Naive thymus-derived CD4-positive, alpha-beta T cell (primary cell): ENCODE data around the gene RALBP1. TPM values are rescaled to one million over a fixed set of nuclear protein-coding genes. Genes with fewer than 3 reads are reported as not detected.

Experiments
- ATAC-seq: fragments of 150-1000 bp; cut with Tn5 transposase; 2 replicates; pipeline ENCODE4 v1.10.0; 2021; ENCODE audit warnings: mild to moderate bottlenecking, moderate library complexity
- CTCF ChIA-PET: fragments of 350-600 bp; sonication (Branson Sonifier 250); formaldehyde crosslinking; loops from one replicate; lab custom pipeline; 2021; ENCODE audit warnings: antibody characterized with exemption; lab: Charles Lee
- POLR2A ChIA-PET: fragments of 350-600 bp; sonication (Branson Sonifier 250); formaldehyde crosslinking; loops from one replicate; lab custom pipeline; 2021; ENCODE audit warnings: antibody characterized with exemption, inconsistent platforms; lab: Charles Lee
- DNase-seq, 9 donors: peaks; one replicate each; pipeline versions ENCODE4 v3.0.0 to v3.0.0-alpha.2; 2020 to 2022; ENCODE audit warnings: mixed read lengths in 1 of 9
- H3K27ac ChIP-seq: one replicate; pipeline ENCODE4 v1.7.0; 2013; ENCODE audit warnings: mild to moderate bottlenecking, low read depth, low read length, moderate library complexity
- H3K27me3 ChIP-seq, 2 donors: one replicate each; pipeline ENCODE4 v1.7.0; 2013; ENCODE audit warnings: low read length in 2 of 2, mild to moderate bottlenecking in 2 of 2, moderate library complexity in 2 of 2; ENCODE audit not compliant: control insufficient read depth in 2 of 2, insufficient read depth in 2 of 2
- H3K36me3 ChIP-seq, 3 experiments: 1 replicate in 2 of 3; 2 replicates in 1 of 3; pipeline ENCODE4 v1.7.0; 2013; ENCODE audit warnings: low read length in 3 of 3, mild to moderate bottlenecking in 3 of 3, moderate library complexity in 1 of 3; ENCODE audit not compliant: insufficient read depth in 3 of 3, control insufficient read depth in 2 of 3
- H3K4me1 ChIP-seq, 2 donors: one replicate each; pipeline ENCODE4 v1.7.0; 2013; ENCODE audit warnings: low read length in 2 of 2, mild to moderate bottlenecking in 2 of 2, moderate library complexity in 1 of 2; ENCODE audit not compliant: control insufficient read depth in 2 of 2, insufficient read depth in 2 of 2
- H3K4me3 ChIP-seq: 2 replicates; pipeline ENCODE4 v1.7.0; 2013; ENCODE audit warnings: mild to moderate bottlenecking, low read length
- H3K9me3 ChIP-seq, 3 experiments: 1 replicate in 2 of 3; 2 replicates in 1 of 3; pipeline ENCODE4 v1.7.0; 2013; ENCODE audit warnings: low read length in 3 of 3; ENCODE audit not compliant: control insufficient read depth in 2 of 3
- H3K27ac Mint-ChIP-seq, 9 donors: one replicate each; pipeline ENCODE4 v1.8.0; 2020 to 2022; ENCODE audit warnings: mixed read lengths in 9 of 9, mild to moderate bottlenecking in 8 of 9, moderate library complexity in 5 of 9, inconsistent platforms in 2 of 9
- H3K27me3 Mint-ChIP-seq, 5 donors: one replicate each; pipeline ENCODE4 v1.8.0; 2021 to 2022; ENCODE audit warnings: mixed read lengths in 5 of 5, mild to moderate bottlenecking in 1 of 5
- H3K36me3 Mint-ChIP-seq, 5 donors: one replicate each; pipeline ENCODE4 v1.8.0; 2020 to 2022; ENCODE audit warnings: mixed read lengths in 5 of 5, mild to moderate bottlenecking in 3 of 5, inconsistent platforms in 1 of 5
- H3K4me1 Mint-ChIP-seq, 7 donors: one replicate each; pipeline ENCODE4 v1.8.0; 2020 to 2022; ENCODE audit warnings: mixed read lengths in 7 of 7, mild to moderate bottlenecking in 3 of 7, inconsistent platforms in 1 of 7
- H3K4me3 Mint-ChIP-seq, 10 donors: one replicate each; pipeline ENCODE4 v1.8.0; 2020 to 2022; ENCODE audit warnings: mild to moderate bottlenecking in 10 of 10, mixed read lengths in 10 of 10, moderate library complexity in 6 of 10, inconsistent platforms in 2 of 10
- H3K9me3 Mint-ChIP-seq, 11 donors: one replicate each; pipeline ENCODE4 v1.8.0; 2020 to 2022; ENCODE audit warnings: mixed read lengths in 11 of 11, mild to moderate bottlenecking in 4 of 11, inconsistent platforms in 1 of 11, moderate library complexity in 1 of 11
- intact Hi-C, 2 donors: fragments of 100-400 bp; cut with micrococcal nuclease; formaldehyde crosslinking; loops; one replicate each; pipeline ENCODE4 v1.15.1; 2023
- polyA plus RNA-seq, 2 donors: library from polyadenylated mRNA; unstranded; fragments of 300-500 nt; fragmentation: Illumina TruSeq; gene quantifications; one replicate each; pipeline ENCODE4 v1.2.3, GENCODE V29; 2021
- total RNA-seq, 6 experiments: library from RNA in 5 of 6; stranded (reverse) in 5 of 6; gene quantifications; 1 replicate in 5 of 6; 2 replicates in 1 of 6; pipeline ENCODE4 v1.2.3 and lab custom pipeline; 2021 to 2026

RALBP1 gene
- total and polyA plus RNA-seq, 7 experiments from 2014 or later: 20.3 to 47.8 (median 40.0) TPM

DNA sequence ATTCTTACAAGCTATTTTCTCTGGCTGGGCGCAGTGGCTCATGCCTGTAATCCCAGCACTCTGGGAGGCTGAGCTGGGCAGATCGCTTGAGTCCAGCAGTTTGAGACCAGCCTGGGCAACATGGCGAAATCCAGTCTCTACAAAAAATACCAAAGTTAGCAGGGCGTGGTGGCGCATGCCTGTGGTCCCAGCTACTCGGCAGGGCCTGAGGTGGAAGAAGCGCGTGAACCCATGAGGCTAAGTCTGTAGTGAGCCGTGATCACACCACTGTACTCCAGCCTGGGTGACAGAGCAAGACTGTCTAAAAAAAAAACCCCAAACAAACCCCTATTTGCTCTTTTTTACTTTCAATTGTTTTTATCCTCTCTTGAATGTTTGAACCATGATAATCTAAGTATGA lies 102.0 kb downstream of the RALBP1 start:
- intact Hi-C loops: no loop called here
- POLR2A ChIA-PET: no interaction called here

DNA sequence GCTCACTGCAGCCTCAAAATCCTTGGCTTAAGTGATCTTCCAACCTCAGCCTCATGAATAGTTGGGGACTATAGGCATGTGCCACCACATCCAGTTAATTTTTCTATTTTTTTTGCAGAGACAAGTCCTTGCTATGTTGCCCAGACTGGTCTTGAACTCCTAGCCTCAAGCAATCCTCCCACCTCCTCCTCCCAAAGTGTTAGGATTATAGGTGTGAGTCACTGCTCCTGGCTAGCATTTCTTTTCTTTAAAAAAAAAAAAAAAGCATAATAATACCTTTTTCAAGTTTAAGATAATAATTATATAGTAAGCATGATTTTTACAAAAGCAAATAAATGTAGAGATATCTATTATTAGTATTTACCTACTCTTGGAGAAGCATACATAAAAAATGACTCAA lies 103.0 kb downstream of the RALBP1 start:
- ATAC-seq (no peak), DNase-seq (no peak)
- H3K27me3 Mint-ChIP-seq: no peaks in the 10 kb centered on the region
- ChIA-PET CTCF (no interaction called here), POLR2A (no interaction called here)
- H3K4me1 Mint-ChIP-seq: no peaks in the 10 kb centered on the region
- no peak overlapping the region for H3K4me3 ChIP-seq
- H3K36me3 Mint-ChIP-seq: peaks cover 12 to 48% (median 38%) of the 10 kb centered on the region in 5 donors
- no peak overlapping the region for H3K27ac ChIP-seq
- peaks cover 0 to 10% (median 4%) of the 10 kb centered on the region in 11 donors for H3K9me3 Mint-ChIP-seq
- H3K27ac Mint-ChIP-seq: no peak overlapping the region
- H3K4me3 Mint-ChIP-seq: no peak overlapping the region
- peaks cover 0 to 30% (median 4%) of the 10 kb centered on the region in 3 experiments for H3K36me3 ChIP-seq
- intact Hi-C loops: no loop called here
- no peaks in the 10 kb centered on the region for H3K4me1 ChIP-seq
- no peaks in the 10 kb centered on the region for H3K27me3 ChIP-seq
- H3K9me3 ChIP-seq: peaks cover 0 to 4% (median 0%) of the 10 kb centered on the region in 3 experiments

More for the DNA sequence above, 102.0 kb downstream of the RALBP1 start:
- no peak overlapping the region for H3K4me3 Mint-ChIP-seq
- Histone ChIP-seq H3K4me1 (no peaks in the 10 kb centered on the region), H3K9me3 (peaks cover 0 to under 1% (median 0%) of the 10 kb centered on the region in 3 experiments), H3K27me3 (no peaks in the 10 kb centered on the region), H3K27ac (no peak overlapping the region), H3K36me3 (peaks cover 0 to 23% (median 4%) of the 10 kb centered on the region in 3 experiments), H3K4me3 (no peak overlapping the region)
- peaks cover 0 to 8% (median 2%) of the 10 kb centered on the region in 11 donors for H3K9me3 Mint-ChIP-seq
- H3K27me3 Mint-ChIP-seq: no peaks in the 10 kb centered on the region
- CTCF ChIA-PET: no interaction called here
- DNase-seq (no peak), ATAC-seq (no peak)
- H3K36me3 Mint-ChIP-seq: peaks cover 10 to 38% (median 29%) of the 10 kb centered on the region in 5 donors
- H3K4me1 Mint-ChIP-seq: no peaks in the 10 kb centered on the region
- H3K27ac Mint-ChIP-seq: no peak overlapping the region

DNA sequence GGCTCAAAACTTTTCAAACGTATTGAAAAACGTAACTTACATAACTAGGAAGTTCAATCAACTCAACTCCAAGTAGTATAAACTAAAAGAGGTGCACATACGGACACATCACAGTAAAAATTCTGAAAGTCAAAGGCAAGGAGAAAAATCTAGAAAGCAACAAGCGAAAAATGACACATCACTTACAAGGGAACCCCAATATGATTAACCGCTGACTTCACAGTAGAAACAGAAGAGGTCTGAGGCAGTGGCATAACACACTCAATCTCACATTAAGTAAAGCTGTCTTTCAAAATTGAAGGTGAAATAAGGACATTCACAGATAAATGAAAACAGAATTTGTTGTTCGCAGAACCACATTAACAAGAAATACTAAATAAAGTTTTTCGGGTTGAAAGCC lies 106.4 kb downstream of the RALBP1 start:
- H3K4me1 Mint-ChIP-seq: no peaks in the 10 kb centered on the region
- POLR2A ChIA-PET: interaction anchor here (1.0 kb wide), 1 partner anchor 17 kb away, joined by 3 read pairs; no protein-coding TSS in a partner anchor
- H3K4me3 ChIP-seq: no peak overlapping the region
- no peaks in the 10 kb centered on the region for H3K4me1 ChIP-seq
- peaks cover 0 to 4% (median 0%) of the 10 kb centered on the region in 3 experiments for H3K9me3 ChIP-seq
- no peak overlapping the region for H3K27ac ChIP-seq
- H3K9me3 Mint-ChIP-seq: peaks cover 0 to 10% (median 4%) of the 10 kb centered on the region in 11 donors
- H3K36me3 ChIP-seq: peaks cover 4 to 24% (median 6%) of the 10 kb centered on the region in 3 experiments
- no peaks in the 10 kb centered on the region for H3K27me3 ChIP-seq
- no peaks in the 10 kb centered on the region for H3K27me3 Mint-ChIP-seq
- H3K27ac Mint-ChIP-seq: no peak overlapping the region
- ATAC-seq (no peak), DNase-seq (no peak)
- no peak overlapping the region for H3K4me3 Mint-ChIP-seq
- CTCF ChIA-PET: no interaction called here
- intact Hi-C loops: no loop called here
- peaks cover 18 to 67% (median 45%) of the 10 kb centered on the region in 5 donors for H3K36me3 Mint-ChIP-seq

DNA sequence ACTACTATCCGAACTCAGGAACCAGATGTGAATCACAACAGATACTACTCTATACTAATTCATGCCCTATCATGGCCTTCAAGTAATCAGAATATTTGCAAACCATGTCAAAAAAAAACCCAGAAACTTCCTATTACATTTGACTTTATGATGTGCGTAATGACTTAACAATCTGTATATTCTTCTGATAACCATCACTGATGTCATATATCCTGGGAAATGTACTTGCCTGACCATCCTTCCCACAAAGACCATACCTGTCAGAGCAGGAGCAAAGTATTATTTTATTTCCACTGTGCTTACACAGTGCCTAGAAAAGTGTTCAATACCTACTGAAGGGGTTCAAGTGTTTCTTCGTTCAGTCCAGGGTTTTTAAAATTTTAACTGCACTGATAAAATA lies 111.5 kb downstream of the RALBP1 start:
- H3K36me3 ChIP-seq: peaks cover 0 to 23% (median 11%) of the 10 kb centered on the region in 3 experiments
- ChIA-PET CTCF (no interaction called here), POLR2A (no interaction called here)
- H3K27ac ChIP-seq: no peak overlapping the region
- H3K27me3 ChIP-seq: no peaks in the 10 kb centered on the region
- ATAC-seq (no peak), DNase-seq (no peak)
- intact Hi-C loops: no loop called here
- Mint-ChIP-seq H3K9me3 (peaks cover 0 to 7% (median 2%) of the 10 kb centered on the region in 11 donors), H3K4me3 (no peak overlapping the region), H3K4me1 (no peaks in the 10 kb centered on the region), H3K36me3 (peaks cover 14 to 76% (median 40%) of the 10 kb centered on the region in 5 donors), H3K27me3 (no peaks in the 10 kb centered on the region), H3K27ac (no peak overlapping the region)
- peaks cover 0 to 4% (median 0%) of the 10 kb centered on the region in 3 experiments for H3K9me3 ChIP-seq
- no peaks in the 10 kb centered on the region for H3K4me1 ChIP-seq
- no peak overlapping the region for H3K4me3 ChIP-seq

Other genes with a start within 250 kb of the RALBP1 start
- gene TWSG1, start 140.7 kb upstream of the RALBP1 start, total RNA-seq: 1 to 10 TPM; 2.4 to 7.6 (median 5.8) TPM
- 1 to 10 TPM; 3.9 to 5.0 TPM for gene TWSG1, start 140.7 kb upstream of the RALBP1 start, polyA plus RNA-seq
- gene PPP4R1, start 139.0 kb downstream of the RALBP1 start, total RNA-seq: 10 to 100 TPM; 33.0 to 54.6 (median 38.2) TPM
- 1 to 10 TPM; 5.5 to 6.4 TPM for gene PPP4R1, start 139.0 kb downstream of the RALBP1 start, polyA plus RNA-seq
- gene RAB31, start 232.8 kb downstream of the RALBP1 start, total RNA-seq: 10 to 100 TPM in 1 of 5 experiments, 1 to 10 TPM in 4; 1.1 to 48.6 (median 2.3) TPM
- under 1 TPM; 0.41 to 0.76 TPM for gene RAB31, start 232.8 kb downstream of the RALBP1 start, polyA plus RNA-seq